Measurements from ENCODE around the gene KDM5A. TPM values are rescaled to one million over a fixed set of nuclear protein-coding genes. Genes with fewer than 3 reads are reported as not detected.

The KDM5A gene
- total and polyA plus RNA-seq, 2 donors (not counting 3 experiments of a cell fraction or from before 2014, with no cell fraction given): 12.6 to 61.0 TPM

DNA sequence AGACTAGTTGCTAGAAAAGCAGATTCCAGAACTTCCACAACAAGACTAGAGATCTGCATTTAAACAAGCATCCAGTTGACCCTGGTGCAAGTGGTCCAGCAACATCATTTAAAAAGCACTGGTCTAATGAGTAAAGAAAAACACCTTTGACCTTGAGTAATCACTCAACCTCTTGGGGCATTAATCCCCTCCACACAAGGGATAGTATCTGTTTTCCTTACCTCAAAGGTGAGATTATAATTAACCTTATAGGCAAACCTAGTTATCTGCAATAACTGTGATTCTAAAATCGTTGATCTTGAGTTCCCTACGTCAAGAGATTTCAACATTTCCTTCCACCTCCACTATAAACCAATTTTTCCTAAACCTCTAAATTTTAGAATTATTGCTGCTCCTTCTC, 1.1 kb downstream of the KDM5A start:
- Histone ChIP-seq H3K9me3 (replicated peaks; ENCODE audit: control insufficient read depth, insufficient read depth, low read length) (no peaks in the 10 kb centered on the region), H3K27ac (ENCODE audit: insufficient read depth, low read depth, low read length) (peak overlapping the region; percentile 58), H3K4me3 (replicated peaks in 1 of 3; ENCODE audit: insufficient read depth in 1 of 3, low read depth in 1 of 3, low read length in 3 of 3) (peak overlapping the region; percentile 67 to 96 (median 72)), H3K4me2 (ENCODE audit: insufficient read depth, low read length) (peak overlapping the region; percentile 95), H3K4me1 (ENCODE audit: control insufficient read depth, extremely low read depth, insufficient read depth, low read length) (peaks cover 27% of the 10 kb centered on the region), H4K20me1 (replicated peaks; ENCODE audit: control insufficient read depth, extremely low read depth, insufficient read depth, low read length) (peaks cover 2% of the 10 kb centered on the region), H2AFZ (ENCODE audit: low read depth, low read length) (no peak overlapping the region), H3K79me2 (ENCODE audit: control insufficient read depth, insufficient read depth, low read length) (peaks cover 51% of the 10 kb centered on the region), H3K9me1 (replicated peaks; ENCODE audit: control insufficient read depth, extremely low read depth, insufficient read depth, low read length) (no peaks in the 10 kb centered on the region), H3K36me3 (ENCODE audit: control insufficient read depth in 2 of 2, extremely low read depth in 1 of 2, insufficient read depth in 2 of 2, low read length in 2 of 2) (peaks cover 8 to 9% of the 10 kb centered on the region in 2 experiments), H3K9ac (replicated peaks; ENCODE audit: extremely low read depth, insufficient read depth, low read length) (peak overlapping the region; percentile 85), H3K27me3 (ENCODE audit: control insufficient read depth in 2 of 2, insufficient read depth in 2 of 2, low read length in 2 of 2) (no peaks in the 10 kb centered on the region)
- dilution Hi-C loops (cut with MboI; ENCODE audit: extremely low pct_ligation_motif_present, low sequenced_read_pairs): no loop called here
- ChIA-PET POLR2A (no interaction called here), CTCF (no interaction called here)
- intact Hi-C loops (cut with micrococcal nuclease): loop anchor here (1.0 kb wide), 1 partner anchor 13 kb away; the partner anchor contains the start of gene CCDC77
- FAIRE-seq: no peak
- no TSS peak for BruUV-seq (replicated peaks)
- TF ChIP-seq MYC (IDR thresholded peaks at IDR 0.05; ENCODE audit: low read depth, low read length): no peak
- no peak for TF ChIP-seq JUN (IDR thresholded peaks at IDR 0.05; ENCODE audit: borderline replicate concordance, insufficient read depth, insufficient read length, low read depth)
- TF ChIP-seq POLR2A (IDR thresholded peaks at IDR 0.05; ENCODE audit: low read depth, low read length): no peak
- no peak for TF ChIP-seq GATA2 (IDR thresholded peaks at IDR 0.05; ENCODE audit: insufficient read depth, insufficient read length, low read depth, low read length)
- no peak for TF ChIP-seq FOS (IDR thresholded peaks at IDR 0.05; ENCODE audit: borderline replicate concordance, insufficient read depth, low read length)
- TF ChIP-seq EZH2 (IDR thresholded peaks at IDR 0.05; ENCODE audit: borderline replicate concordance, low read depth, low read length, severe bottlenecking): no peak
- no peak for TF ChIP-seq POLR2AphosphoS5 (IDR thresholded peaks at IDR 0.05; ENCODE audit: insufficient read depth, low read depth, low read length)
- TF ChIP-seq, protein P1, sequence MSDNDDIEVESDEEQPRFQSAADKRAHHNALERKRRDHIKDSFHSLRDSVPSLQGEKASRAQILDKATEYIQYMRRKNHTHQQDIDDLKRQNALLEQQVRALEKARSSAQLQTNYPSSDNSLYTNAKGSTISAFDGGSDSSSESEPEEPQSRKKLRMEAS (IDR thresholded peaks at IDR 0.05; ENCODE audit: insufficient read depth, insufficient read length): no peak
- TF ChIP-seq, protein P2, sequence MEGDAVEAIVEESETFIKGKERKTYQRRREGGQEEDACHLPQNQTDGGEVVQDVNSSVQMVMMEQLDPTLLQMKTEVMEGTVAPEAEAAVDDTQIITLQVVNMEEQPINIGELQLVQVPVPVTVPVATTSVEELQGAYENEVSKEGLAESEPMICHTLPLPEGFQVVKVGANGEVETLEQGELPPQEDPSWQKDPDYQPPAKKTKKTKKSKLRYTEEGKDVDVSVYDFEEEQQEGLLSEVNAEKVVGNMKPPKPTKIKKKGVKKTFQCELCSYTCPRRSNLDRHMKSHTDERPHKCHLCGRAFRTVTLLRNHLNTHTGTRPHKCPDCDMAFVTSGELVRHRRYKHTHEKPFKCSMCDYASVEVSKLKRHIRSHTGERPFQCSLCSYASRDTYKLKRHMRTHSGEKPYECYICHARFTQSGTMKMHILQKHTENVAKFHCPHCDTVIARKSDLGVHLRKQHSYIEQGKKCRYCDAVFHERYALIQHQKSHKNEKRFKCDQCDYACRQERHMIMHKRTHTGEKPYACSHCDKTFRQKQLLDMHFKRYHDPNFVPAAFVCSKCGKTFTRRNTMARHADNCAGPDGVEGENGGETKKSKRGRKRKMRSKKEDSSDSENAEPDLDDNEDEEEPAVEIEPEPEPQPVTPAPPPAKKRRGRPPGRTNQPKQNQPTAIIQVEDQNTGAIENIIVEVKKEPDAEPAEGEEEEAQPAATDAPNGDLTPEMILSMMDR (IDR thresholded peaks at IDR 0.05; ENCODE audit: extremely low read depth in 1 of 2, insufficient read depth in 1 of 2, low read depth in 1 of 2, low read length in 2 of 2): no peak
- DNase-seq (ENCODE audit: low read depth, low spot score): no peak

Measured in endothelial cell of umbilical vein (primary cell).